ENCODE measurements around the gene KRTAP10-7.
"Not testable (repeated sequence)": the region's sequence is repeated elsewhere in the genome, so short reads cannot be mapped to it uniquely, and the experiment has no call there.

Gene KRTAP10-7

DNA sequence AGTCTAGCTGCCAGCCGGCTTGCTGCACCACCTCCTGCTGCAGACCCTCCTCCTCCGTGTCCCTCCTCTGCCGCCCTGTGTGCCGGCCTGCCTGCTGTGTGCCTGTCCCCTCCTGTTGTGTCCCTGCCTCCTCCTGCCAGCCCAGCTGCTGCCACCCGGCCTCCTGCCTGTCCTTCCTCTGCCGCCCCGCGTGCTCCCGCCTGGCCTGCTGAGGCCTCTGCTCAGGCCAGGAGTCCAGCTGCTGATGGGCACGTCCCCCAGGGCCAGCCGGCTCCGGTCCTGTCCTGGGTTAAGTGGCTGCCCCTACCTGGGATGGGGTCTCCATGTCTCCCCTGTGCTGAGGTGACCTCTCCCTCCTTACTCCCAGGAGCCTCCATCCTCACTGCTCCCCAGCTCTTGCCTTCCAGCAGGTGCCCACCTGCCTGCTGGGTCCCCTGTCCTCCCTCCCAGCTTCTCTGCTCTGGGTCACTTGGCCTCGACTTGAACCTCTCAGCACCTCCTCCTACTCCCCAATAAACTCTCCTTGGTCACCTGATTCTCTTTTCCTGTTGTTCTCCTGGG is 12.4 kb downstream of the KRTAP10-7 start:
- no peak for DNase-seq

DNA sequence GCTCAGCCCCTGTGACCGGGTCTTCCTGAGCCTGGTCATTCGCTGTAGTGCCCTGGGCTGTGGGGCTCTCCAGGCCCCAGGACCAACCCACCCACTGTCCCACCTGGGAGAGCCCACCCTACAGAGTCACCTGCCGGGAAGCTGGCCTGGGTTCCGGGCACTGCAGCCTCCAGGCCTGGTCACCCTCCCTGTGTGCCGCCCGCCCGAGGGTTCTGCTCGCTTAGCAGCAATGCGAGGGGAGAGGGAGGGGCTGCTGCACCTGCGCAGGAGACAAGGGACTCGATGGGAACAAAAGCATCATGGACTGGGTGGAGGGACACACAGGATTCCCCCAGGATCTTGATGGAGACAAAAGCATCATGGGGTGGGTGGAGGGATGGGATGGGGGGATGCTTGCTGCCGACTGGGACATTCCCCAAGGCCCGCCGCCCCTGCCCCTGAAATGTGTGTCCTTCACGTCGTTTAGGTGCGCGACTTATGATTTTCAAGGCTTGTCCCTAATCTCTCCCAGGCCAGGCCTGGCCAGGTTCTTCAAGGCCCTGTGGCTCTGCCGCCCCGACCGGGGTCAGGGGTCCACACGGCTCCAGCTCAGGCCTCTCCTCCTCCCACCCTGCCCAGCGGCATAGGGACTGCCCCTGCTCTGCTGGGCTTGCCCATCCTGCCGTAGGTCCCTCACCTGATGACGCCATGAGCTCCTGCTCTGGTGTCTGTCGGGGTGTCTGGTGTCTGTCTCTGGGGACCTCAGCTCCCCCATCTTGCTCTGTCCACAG is 13.2 kb downstream of the KRTAP10-7 start:
- no peak for DNase-seq

DNA sequence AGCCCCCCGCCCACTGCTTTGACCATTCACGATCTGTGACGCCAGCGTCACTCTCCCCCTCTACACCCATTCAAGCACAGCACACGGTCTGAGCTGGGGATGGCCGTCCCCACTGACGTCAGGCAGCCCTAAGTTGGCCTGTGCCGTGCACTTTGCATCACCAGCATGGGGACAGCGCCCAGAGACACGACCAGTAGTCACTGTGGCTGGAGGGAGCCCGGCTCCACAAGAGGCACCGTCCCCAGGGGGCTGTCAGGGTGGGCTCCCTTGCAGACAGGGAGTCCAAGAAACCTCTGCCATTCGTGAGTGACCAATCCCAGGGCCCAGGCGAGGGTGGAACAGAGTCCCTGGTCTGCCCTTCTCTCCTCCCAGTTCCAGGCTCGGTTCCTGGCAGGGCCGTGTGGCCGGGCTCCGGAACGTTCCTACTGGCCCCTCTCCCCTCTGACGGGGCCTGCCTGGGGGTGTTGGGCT is 13.8 kb downstream of the KRTAP10-7 start:
- DNase-seq, result no peak

DNA sequence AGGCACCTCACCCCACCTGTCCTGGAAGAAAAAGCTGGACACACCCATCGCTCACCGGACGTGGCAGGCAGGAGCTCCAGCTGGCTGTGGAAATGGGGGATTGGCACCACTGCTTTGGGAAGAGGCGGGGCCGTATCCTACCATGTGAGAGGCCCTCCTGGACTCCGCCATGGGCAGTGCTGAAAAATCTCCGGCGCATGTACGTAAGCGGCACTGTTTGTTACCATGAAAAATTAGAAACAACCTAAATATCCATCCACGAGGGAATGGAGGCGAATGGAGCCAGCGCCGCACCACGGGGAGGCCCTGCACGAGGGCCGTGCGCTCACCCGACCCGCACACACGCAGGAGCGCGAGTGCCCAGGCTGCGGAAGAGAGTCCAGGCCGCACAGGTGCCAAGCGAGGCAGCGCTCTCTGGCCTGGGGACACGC is 14.6 kb downstream of the KRTAP10-7 start:
- no peak for DNase-seq

DNA sequence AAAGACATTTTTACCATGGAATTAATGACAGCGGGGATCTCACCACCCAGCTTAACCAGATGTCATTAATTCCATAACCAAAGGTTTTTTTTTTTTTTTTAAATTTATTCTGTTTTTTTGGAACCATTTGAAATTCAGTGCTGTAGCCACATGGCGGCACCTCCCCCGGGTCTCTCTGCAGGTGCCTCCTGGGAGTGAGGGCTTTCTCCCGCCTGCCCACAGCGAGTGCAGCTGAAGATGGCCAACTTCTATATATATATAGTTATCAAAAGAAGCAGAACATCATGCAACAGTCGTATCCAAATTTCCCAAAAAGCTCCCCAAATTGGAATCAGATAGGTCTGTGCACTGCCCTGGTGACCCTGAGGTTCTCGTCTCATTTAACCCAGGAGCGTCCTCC is 15.1 kb downstream of the KRTAP10-7 start:
- no peak for DNase-seq

DNA sequence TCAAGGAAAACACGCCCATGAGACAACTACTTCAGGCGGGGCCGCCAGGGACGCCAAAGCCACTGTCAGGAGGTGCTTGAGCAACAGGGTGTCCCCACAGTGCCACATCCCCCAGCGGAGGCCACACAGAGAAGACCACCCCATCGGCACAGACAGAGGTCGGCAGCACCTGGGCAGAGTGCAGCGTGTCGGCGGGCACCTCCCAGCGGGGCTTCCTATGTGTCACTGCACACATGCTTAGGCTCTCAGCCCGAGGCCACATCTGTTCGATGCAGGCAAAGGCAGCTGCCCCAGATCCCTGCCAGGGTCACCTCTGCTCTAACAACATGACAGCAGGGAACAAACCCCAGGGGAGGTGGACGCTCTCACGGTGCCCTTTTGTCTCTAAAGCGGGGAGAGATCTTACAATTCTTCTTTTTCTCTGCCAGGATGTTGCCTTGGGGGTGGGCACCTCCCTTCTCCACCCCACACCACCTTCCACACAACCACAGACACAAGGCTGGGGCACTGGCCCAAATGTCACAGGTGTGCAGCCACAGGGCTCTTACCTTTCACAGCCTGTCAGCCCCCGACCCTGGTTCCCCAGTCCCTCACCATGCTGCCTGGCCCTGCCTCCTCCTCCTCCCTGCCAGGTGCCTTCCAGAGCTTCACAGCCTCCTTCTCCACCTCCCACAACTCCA is 15.7 kb downstream of the KRTAP10-7 start:
- no peak for DNase-seq

DNA sequence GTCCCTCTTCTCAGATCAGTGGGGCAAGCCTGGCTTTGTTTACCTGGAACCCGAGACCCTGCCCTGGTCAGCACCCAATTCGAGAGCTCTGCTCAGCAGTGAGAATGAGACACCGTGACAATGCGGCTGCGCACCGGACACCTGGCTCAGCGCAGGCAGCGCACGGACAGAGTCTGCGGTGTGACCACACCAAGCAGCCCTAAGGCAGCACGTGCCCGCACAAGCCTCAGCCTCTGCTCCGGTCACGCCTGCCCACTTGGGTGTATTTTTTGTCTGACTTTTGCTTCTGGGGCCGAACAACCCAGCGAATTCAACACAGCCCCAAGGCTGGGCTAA is 16.2 kb downstream of the KRTAP10-7 start:
- DNase-seq, result no peak

DNA sequence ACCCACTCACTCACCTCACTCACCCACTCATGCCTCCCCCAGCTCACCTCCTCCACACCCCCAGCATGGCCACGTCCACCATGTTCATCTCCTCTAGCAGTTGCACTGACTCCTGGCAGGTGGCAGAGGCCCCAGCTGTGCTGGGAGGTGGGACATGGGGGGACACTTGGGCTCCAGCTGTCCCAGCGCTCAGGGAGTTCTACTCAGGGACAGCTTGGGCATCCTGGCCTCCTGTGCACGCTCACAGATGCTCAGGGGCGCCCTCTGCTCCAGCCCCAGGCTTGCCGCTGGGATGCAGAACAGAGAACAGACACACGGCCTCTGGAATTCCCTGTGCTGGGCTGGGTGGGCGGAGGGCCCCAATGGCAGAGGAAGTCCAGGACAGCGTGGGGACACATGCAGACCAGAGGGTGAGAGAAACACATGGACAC is 16.7 kb downstream of the KRTAP10-7 start:
- DNase-seq, result no peak

DNA sequence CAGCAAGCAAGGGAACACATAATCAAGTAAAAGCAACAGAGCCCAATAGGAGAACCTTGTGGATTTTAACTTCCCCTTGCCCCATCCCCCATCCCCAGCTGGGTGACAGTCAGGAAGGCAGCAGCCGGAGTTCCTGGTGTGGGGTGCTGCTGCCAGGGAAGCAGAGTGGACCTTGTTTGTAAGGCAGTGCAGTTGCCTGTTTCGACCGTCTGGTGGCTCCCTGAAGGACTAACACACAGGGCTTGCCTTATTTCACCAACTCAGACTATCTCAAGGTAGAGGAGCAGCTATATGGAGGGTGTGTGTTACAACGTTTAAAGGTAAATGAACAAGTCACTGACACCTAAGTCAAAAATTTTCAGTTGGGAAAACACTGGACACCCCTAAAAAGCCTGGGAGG is 18.1 kb downstream of the KRTAP10-7 start:
- DNase-seq, result peak; percentile 22

DNA sequence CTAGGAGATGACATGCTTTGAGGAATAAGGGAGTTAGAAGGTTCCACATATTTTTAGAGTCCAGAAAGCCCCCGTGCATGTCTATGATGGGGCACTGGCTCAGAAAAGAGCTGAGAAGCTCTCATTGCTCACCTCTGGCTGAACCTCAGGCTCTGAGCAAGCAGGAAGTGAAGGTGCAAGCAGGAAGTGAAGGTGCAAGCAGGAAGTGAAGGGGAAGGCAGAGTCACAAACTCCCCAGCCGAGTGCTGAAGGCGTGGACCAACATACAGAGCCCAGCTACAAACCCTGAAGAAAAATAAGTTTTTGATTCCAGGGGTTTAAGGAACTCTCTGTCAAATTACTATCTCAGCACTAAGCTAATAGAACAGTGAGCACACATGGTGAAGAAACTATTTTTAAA is 18.5 kb downstream of the KRTAP10-7 start:
- DNase-seq, result peak; percentile 76

DNA sequence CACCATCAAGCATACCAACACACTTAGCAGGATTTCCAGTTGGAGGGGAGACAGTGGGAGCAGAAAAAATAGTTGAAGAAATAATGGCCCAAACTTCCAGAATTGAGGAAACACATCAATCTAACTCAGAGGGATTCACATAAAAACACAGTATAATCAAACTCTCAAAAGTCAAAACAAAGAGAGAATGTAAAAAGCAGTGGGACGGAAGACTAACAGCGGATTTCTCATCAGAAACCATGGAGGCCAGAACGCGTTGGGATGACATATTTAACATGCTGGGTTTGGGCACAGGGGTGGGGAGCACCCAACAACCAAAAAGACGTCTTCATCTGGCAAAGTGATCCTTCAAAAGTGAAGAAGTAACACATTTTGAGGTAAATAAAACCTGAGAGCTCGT is 19.5 kb downstream of the KRTAP10-7 start:
- no peak for DNase-seq

DNA sequence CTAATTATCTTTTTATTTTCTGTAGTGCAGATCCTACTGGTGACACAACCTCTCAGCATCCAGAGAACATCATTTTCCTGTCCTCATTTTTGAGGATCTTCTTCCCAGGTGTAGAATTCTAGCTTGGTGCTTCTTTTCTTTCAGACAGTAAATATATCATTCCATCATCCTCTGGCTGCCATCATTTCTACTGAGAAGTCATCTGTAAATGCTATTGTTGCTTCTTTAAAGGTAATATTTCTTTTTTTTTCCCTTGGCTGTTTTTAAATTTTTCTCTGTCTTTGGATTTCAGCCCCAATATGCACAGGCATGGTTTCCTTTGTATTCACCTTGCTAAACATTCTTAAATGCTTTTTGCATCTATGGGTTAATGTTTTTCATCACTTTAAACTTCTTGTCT is 23.2 kb downstream of the KRTAP10-7 start:
- no peak for DNase-seq

DNA sequence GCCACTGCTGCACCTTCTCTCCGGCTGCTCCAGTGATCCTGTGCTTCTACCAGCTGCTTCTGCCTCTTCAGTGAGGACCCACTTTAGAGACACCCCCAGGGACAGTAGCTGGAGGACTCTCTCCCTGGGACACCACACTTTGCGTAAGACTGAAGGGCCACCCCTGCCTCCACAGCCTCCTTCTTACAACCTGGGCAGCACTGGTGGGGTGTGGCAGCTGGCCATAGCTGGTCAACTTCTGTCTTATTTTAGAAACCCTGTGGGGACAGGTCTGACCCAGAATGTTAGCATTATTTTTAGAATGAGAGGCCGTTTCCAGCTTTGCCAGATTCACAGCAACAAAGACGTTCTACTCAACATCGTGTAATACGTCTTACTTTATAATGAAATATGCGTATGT is 25.4 kb downstream of the KRTAP10-7 start:
- DNase-seq, result no peak

DNA sequence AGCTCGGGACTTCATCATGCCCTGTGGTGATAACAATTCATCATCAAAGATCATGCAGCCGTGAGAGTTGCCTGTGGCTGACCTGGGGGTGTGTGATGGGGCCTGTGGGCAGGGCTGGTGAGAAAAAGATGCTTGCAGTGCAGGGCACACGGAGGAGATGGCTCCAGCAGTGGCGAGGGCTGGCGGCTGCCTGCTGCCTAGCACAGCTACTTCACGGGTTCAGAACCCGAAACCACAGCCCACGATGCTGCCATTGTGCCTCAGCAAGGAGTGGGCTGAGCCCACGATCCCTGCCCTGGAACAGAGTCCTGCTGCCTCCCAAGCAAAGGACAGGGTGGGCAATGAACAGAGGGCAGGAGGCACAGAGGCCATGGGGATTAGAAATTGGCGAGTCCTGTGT is 25.9 kb downstream of the KRTAP10-7 start:
- no peak for DNase-seq

DNA sequence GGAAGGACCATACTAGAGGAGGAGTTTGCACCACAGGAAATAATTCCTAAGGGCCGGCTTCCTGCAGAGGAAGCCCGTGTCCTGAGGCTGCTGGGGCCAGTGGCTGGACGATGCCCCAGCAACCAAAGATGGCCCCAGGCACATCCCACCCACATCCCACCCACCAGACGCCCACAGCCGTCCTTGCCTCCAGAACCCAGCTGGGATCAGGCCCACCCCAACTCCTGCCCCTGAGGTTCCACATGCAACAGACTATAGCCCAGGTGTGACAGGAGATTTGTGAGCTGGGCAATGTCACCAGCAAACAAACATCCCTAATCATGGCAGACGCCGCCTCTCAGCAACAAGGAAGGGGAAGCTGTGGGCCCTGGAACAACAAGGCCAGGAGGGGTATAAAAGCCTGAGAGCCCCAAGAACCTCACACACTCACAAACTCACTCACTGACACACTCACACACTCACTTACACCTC is 26.3 kb downstream of the KRTAP10-7 start, which contains the start of gene KRTAP10-9:
TSS of gene KRTAP10-9 (plus strand) at position 421 of the 471 bp plus-strand sequence. CDS start 79 bp downstream, outside the sequence.
- no peak for DNase-seq

DNA sequence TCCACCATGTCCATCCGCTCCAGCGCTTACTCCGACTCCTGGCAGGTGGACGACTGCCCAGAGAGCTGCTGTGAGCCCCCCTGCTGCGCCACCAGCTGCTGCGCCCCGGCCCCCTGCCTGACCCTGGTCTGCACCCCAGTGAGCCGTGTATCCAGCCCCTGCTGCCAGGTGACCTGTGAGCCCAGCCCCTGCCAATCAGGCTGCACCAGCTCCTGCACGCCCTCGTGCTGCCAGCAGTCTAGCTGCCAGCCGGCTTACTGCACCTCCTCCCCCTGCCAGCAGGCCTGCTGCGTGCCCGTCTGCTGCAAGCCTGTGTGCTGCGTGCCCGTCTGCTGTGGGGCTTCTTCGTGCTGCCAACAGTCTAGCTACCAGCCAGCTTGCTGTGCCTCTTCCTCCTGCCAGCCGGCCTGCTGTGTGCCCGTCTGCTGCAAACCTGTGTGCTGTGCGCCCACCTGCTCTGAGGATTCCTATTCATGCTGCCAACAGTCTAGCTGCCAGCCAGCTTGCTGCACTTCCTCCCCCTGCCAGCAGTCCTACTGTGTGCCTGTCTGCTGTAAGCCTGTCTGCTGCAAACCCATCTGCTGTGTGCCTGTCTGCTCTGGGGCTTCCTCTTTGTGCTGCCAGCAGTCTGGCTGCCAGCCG is 26.9 kb downstream of the KRTAP10-7 start:
- not testable (repeated sequence) for DNase-seq

DNA sequence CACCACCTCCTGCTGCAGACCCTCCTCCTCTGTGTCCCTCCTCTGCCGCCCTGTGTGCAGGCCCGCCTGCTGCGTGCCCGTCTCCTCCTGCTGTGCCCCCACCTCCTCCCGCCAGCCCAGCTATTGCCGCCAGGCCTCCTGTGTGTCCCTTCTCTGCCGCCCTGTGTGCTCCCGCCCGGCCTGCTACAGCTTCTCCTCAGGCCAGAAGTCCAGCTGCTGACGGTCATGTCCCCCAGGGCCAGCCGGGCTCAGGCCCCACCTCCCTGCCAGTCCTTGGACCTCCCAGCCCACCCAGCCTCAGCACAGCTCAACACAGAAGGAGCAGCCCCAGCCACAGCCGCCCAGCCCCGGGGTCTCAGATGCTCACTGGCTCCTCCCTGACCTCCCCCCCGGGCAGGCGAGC is 27.4 kb downstream of the KRTAP10-7 start:
- not testable (repeated sequence) for DNase-seq

DNA sequence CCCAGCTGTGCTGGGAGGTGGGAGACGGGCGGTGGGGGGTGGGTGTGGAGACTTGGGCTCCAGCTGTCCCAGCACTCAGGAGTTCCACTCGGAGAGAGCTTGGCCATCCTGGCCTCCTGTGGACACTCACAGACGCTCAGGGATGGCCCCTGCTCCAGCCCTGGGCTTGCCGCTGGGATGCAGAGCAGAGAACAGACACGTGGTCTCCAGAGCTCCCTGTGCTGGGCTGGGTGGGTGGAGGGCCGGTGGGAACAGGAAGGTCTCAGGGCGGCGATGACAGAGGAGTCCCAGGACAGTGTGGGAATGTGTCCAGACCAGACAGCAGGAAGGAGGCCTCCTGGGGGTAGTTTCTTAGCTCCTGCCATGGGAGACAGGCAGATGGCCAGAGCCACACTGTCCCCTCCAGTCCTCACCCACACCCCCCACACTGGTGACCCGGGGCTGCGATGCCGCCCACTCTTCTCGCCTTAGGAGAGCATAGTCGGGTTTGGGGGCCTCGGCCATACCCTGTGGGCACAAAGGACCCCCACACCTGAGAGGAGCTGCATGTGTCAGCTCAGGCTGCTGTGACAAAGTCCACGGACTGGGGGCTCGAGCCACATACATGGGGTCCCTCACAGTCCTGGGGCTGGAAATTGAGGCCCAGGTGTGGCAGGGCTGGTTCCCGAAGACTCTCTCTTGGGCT is 28.5 kb downstream of the KRTAP10-7 start:
- DNase-seq, result no peak

DNA sequence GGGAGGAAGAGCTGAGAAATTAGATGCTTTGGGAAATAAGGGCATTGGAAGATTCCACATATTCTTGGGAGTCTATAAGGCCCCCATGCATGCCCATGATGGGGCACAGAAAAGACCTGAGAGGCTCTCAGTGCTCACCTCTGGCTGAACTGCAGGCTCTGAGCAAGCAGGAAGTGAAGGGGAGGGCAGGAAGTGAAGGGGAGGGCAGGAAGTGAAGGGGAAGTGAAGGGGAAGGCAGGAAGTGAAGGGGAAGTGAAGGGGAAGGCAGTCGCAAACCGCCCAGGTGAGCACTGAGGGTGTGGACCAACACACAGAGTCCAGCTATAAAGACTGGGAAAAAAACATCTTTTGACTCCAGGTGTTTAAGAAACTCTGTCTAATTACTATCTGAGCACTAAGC is 30.0 kb downstream of the KRTAP10-7 start:
- peak; percentile 16 for DNase-seq

DNA sequence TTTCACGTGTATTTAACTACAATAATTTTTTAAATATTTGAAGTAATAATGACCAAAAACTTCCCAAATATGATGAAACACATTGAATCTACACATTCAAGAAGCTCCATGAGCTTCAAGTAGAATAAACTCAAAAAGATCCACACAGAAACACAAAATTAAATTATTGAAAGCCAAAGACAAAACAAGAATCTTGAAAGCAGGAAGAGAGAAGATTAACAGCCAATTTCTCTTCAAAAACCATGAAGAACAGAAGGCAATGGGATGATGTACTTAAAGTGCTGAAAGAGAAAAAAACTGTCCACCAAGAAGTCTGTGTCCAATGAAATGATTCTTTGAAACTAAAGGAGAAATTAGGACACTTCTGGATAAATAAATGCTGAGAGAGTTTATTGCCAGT is 31.7 kb downstream of the KRTAP10-7 start:
- no peak for DNase-seq

DNA sequence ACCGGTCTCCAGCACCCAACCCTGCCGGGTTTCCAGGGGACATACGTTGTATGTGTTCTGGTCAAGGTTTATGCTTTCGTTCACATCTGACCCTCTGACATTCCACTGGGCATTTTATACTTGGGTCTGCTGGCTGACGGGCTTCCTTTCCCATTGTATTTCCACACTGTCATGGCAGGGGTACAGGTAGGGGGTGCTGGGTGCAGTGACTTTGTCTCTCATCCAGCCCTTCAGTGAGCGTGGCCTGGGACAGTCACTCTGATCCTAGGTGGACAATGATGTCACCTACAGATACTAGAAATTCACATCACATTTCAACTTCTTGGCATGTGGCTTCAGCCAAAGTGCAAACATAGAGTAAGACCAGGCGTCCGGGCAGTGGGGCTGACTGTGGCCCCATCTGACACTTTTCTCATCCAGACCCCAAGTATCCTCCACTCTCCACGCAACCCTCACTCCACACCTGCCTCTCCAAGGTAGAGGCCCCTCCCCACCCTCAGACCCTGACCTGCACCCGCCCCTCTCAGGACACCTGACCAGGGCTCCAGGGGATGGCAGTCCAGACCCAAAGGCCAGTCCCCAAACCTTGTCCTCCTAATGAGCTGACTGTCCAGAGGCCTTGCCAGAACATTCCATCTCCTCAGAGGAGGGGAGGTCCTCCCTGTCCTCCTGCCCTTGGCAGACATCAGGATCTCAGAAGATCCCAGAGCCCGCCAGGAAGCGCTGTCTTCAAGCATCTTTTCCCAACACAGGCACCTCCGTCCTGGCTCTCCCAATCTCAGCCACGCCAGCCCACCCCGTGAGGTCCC is 36.0 kb downstream of the KRTAP10-7 start:
- no peak for DNase-seq
